NCI-H82 treated with DMSO at 0.1 percent for 48 hours (cell line): ENCODE measurements around the gene BMERB1.
A peak's percentile ranks its signal among the peaks of the same experiment; 100 is the strongest.
"Not testable (repeated sequence)": the region's sequence is repeated elsewhere in the genome, so short reads cannot be mapped to it uniquely, and the experiment has no call there.

Experiments
- DNase-seq: peaks from one replicate; lab custom pipeline; 2025; ENCODE audit not compliant: unreplicated experiment; lab: John Stamatoyannopoulos, UW

Gene BMERB1

GRCh38 chr16:15553313-15554088, 119.1 kb downstream of the BMERB1 start:
- DNase-seq = no peak

GRCh38 chr16:15556130-15556529, 121.7 kb downstream of the BMERB1 start:
- DNase-seq = no peak

GRCh38 chr16:15557258-15557657, 122.9 kb downstream of the BMERB1 start:
- DNase-seq = no peak

- no peak for DNase-seq
Measured at GRCh38 chr16:15559176-15559575, 124.8 kb downstream of the BMERB1 start.

- DNase-seq = no peak
Measured at GRCh38 chr16:15564604-15565339, 130.4 kb downstream of the BMERB1 start.

- DNase-seq = no peak
Measured at GRCh38 chr16:15566095-15566494, 131.7 kb downstream of the BMERB1 start.

GRCh38 chr16:15567823-15568222, 133.4 kb downstream of the BMERB1 start:
- no peak for DNase-seq

GRCh38 chr16:15570666-15571065, 136.3 kb downstream of the BMERB1 start:
- DNase-seq = not testable (repeated sequence)

- DNase-seq = no peak
Measured at GRCh38 chr16:15571557-15571956, 137.2 kb downstream of the BMERB1 start.

GRCh38 chr16:15572329-15573001, 138.1 kb downstream of the BMERB1 start:
- no peak for DNase-seq

GRCh38 chr16:15573274-15573895, 139.0 kb downstream of the BMERB1 start:
- DNase-seq = no peak

GRCh38 chr16:15573896-15574613, 139.7 kb downstream of the BMERB1 start:
- DNase-seq = not testable (repeated sequence)

- no peak for DNase-seq
Measured at GRCh38 chr16:15574614-15574948, 140.2 kb downstream of the BMERB1 start.

GRCh38 chr16:15575293-15576049, 141.1 kb downstream of the BMERB1 start:
- no peak for DNase-seq

GRCh38 chr16:15576960-15577958, 142.9 kb downstream of the BMERB1 start:
- DNase-seq = peak; percentile 38

GRCh38 chr16:15578824-15579223, 144.4 kb downstream of the BMERB1 start:
- no peak for DNase-seq

GRCh38 chr16:15581127-15581815, 146.9 kb downstream of the BMERB1 start:
- no peak for DNase-seq

- no peak for DNase-seq
Measured at GRCh38 chr16:15583526-15583925, 149.1 kb downstream of the BMERB1 start.
